ENCODE results near the gene RANBP1.

RANBP1 gene

DNA sequence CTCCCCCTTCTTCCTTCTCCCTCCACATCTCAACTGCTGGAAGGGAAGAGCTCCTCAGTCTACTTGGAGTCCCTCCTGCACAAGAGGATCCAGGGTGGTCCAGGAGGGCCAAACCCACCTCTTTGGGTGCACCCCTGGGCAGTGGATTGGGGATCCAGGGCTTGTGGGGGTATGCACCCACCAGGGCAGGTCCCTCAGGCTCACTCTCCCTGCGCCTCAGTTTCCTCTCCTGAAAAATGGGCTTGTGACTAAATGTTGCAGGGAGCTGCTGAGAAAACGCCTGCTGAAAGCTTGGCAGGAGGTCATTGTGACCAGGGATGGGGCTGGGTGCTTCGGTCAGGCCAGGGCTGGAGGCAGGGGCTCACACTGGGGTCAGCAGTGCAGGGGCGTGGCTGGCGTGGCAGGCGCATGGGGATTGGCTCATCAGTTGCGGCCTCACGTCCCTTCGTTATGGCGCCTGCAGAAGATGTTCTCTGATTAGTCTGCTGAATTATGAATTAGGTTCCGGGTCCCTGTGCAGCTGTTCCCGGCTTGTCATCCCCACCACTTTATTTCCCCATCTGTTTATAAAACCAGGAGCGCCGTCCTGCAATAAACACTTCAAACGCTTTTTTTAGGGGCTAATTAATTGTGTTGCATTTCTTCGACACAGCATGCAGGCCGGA, 60.6 kb downstream of the RANBP1 start:
- FAIRE-seq, result no peak

All from TTC549 (cell line).